Peyer's patch (tissue), 4 donors: ENCODE measurements around the gene RRBP1.
A peak's percentile ranks its signal among the peaks of the same experiment; 100 is the strongest.

Source experiments
- POLR2A ChIP-seq, 2 donors: fragments of 450-650 bp; IDR thresholded peaks; one replicate each; pipeline ENCODE4 v1.5.1; 2017; ENCODE audit warnings: antibody characterized with exemption in 2 of 2, mild to moderate bottlenecking in 2 of 2, moderate library complexity in 2 of 2
- TF ChIP-seq, protein P1 (sequence below), 6 experiments: fragments of 450-650 bp in 4 of 6; fragments of 200-600 bp in 2 of 6; sonication (generic) in 1 of 6; IDR thresholded peaks; one replicate each; pipeline ENCODE4 v1.5.1; 2017 to 2019; ENCODE audit warnings: antibody characterized with exemption in 6 of 6, mild to moderate bottlenecking in 3 of 6, moderate library complexity in 1 of 6

DNA sequence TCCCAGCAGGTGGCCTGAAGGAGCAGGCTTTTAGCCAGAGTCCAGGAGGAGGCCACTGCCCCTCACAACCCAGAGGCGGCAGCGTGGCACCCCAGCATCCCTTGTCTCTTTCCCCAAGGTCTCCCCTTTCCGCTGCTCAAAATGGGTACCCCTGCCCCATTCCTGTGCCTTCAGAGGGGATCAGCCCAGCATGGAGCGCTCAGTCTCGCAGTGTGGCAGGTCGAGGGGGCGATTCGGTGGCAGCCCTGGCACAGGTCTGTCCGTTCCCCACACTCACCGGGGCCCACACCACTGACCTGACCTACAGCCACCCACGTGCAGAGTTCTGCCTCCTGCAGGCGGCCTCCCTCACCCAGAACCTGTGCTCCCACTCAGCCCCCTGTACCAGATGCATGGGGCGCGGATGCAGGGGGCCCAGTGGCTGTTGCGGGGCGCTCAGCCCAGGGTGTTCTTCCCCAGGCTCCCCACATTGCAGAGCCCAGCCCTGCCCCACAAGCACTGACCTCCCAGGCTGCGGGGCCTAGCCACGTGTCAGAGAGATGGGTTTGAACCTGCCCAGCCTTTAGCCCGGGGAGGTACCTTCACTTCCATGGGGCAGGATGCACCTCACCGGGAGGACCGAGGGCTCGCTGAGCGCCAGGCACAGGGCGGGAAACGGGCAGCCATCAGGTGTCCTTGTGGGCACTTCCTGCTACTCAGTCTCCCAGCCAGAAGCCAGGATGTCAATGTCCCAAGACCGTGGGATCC lies 70.3 kb downstream of the RRBP1 start:
- TF ChIP-seq, protein P1, sequence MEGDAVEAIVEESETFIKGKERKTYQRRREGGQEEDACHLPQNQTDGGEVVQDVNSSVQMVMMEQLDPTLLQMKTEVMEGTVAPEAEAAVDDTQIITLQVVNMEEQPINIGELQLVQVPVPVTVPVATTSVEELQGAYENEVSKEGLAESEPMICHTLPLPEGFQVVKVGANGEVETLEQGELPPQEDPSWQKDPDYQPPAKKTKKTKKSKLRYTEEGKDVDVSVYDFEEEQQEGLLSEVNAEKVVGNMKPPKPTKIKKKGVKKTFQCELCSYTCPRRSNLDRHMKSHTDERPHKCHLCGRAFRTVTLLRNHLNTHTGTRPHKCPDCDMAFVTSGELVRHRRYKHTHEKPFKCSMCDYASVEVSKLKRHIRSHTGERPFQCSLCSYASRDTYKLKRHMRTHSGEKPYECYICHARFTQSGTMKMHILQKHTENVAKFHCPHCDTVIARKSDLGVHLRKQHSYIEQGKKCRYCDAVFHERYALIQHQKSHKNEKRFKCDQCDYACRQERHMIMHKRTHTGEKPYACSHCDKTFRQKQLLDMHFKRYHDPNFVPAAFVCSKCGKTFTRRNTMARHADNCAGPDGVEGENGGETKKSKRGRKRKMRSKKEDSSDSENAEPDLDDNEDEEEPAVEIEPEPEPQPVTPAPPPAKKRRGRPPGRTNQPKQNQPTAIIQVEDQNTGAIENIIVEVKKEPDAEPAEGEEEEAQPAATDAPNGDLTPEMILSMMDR (IDR thresholded peaks at IDR 0.05), result peak in 2 of 6 experiments; percentile 56 to 59
- no peak for TF ChIP-seq POLR2A (IDR thresholded peaks at IDR 0.05)
